HG03460 (cell line): ENCODE results near the gene RNF182.
"Not testable (repeated sequence)": the region's sequence is repeated elsewhere in the genome, so short reads cannot be mapped to it uniquely, and the experiment has no call there.

Experiments used
- ATAC-seq: cut with Tn5 transposase; IDR thresholded peaks from one replicate; pipeline ENCODE4 v1.9.1; 2021; ENCODE audit not compliant: unreplicated experiment

The RNF182 gene

GRCh38 chr6:13924949-13925881, at the start of gene RNF182:
RNF182 (plus strand) TSS chr6:13924952; CDS start chr6:13977120, 52,168 bp downstream.
- ATAC-seq, result no peak

DNA sequence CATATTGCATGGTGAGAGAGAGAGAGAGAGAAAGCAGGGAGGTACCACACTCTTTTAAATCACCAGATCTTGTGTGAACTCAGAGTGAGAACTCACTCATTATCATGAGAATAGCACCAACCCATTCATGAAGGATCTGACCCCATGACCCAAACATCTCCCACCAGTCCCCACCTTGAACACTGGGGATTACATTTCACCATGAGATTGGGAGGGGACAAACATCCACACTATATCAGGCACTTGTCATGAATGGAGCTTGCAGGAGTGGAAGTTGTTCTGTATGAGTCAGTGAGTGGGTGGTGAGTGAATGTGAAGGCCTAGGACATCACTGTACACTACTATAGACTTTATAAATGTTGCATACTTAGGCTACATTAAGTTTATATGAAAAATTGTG, 47.7 kb upstream of the RNF182 start:
- no peak for ATAC-seq

DNA sequence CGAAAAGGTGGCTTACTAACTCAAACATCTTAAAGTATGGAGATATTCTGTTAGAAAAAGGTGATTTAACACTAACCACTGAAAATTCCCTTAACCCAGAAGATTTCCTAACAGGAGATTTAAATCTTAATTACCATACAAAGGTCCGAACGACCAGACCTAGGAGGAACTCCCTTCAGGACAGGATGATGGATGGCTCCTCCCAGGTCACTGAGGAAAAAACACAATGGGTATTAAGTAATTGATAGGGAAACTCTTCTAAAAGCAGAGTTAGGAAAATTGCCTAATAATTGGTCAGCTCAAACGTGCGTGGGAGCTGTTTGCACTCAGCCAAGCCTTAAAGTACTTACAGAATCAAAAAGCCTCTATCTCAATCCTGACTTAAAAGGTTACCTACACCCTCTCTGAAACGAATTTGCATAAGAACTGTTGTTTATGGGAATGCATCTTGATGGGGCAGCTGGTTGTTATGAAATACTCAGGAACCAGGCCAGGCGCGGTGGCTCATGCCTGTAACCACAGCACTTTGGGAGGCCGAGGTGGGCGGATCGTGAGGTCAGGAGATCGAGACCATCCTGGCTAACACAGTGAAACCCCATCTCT, 44.6 kb upstream of the RNF182 start:
- ATAC-seq, result not testable (repeated sequence)

DNA sequence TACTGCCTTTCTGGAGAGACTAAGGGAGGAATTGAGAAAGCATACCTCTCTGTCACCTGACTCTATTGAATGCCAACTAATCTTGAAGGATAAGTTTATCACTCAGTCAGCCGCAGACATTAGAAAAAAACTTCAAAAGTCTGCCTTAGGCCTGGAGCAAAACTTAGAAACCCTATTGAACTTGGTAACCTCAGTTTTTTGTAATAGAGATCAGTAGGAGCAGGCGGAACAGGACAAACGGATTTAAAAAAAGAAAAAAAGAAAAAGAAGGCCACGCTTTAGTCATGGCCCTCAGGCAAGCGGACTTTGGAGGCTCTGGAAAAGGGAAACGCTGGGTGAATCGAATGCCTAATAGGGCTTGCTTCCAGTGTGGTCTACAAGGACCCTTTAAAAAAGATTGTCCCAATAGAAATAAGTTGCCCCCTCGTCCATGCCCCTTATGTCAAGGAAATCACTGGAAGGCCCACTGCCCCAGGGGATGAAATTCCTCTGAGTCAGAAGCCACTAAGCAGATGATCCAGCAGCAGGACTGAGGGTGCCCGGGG, 43.1 kb upstream of the RNF182 start:
- ATAC-seq, result no peak

DNA sequence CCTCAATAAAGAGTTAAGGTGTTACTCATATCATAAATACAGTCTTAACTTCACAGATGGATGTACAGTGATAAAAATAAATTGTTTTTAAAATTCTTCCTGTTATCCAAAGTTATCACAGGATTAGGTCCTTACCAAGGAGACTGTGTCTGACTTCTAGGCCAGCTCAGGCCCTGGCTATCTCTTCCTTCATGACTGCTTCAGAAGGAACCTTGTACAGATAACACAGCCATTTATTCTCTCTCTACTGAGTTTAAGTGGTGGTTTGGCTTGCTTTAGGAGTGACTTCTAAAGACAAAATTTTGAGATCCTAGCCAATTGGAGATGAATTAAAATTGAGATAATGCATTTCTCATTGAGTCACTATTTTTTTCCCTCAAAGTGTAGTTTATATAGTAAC, 40.8 kb upstream of the RNF182 start:
- ATAC-seq, result no peak

GRCh38 chr6:13884397-13884796, 40.4 kb upstream of the RNF182 start:
- ATAC-seq, result no peak

DNA sequence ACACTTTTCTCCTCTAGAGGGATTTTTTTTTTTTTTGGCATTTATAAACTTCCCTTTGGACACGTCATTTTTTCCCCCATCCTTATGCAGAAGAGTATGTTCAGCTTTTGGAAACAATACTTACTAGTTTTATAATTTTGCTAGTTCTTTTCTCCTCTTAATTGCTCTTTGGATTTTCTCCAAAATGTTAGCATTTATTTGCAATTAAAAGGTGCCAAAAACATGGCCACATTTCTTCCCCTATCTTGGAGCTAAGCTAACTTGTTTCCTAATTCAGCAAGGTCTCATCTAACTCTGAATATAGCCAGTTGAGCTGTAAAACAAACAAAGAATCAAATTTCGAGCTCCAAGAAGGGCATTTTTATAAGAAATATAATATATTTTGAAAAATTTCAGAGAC, 39.2 kb upstream of the RNF182 start:
- ATAC-seq, result no peak

DNA sequence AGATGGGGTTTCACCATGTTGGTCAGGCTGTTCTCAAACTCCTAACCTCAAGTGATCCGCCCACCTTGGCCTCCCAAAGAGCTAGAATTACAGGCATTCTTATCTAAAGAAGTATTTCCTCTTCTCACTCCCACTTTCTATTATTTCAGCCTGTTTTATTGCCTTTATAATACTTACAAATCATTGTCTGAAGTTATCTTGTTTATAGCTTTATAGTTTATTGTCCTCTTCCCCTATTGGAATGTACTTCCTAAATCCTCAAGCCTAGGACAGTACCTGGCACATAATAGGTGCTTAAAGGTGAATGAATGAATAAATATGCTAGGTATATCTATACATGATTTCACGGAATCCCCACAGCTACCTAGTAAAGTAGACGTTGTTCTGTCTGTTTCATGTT, 37.8 kb upstream of the RNF182 start:
- no peak for ATAC-seq

- ATAC-seq, result no peak
These were observed 32.6 kb upstream of the RNF182 start for GRCh38 chr6:13892017-13892645.

GRCh38 chr6:13902922-13903321, 21.8 kb upstream of the RNF182 start:
- no peak for ATAC-seq

- ATAC-seq, result no peak
These were observed 21.4 kb upstream of the RNF182 start for GRCh38 chr6:13903364-13903763.

DNA sequence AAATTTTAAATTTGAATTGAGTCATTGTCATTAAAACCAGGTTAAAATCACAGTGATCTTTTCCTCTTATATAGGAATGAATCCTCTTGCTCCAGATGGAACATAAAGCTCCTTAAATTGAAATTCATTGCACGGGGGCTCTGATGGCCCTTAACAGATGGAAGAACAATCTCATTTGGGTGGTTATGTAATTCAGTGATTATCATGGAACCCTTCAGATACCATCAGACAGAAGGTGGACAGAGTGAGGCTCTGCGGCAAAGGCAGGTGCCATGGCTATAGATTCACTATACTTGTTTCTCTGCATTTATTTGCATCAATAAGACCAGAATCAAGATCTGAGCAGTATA, 17.8 kb upstream of the RNF182 start:
- ATAC-seq, result no peak

- no peak for ATAC-seq
These were observed 17.0 kb upstream of the RNF182 start for GRCh38 chr6:13907614-13908215.

- no peak for ATAC-seq
These were observed 15.8 kb upstream of the RNF182 start for GRCh38 chr6:13908955-13909381.

DNA sequence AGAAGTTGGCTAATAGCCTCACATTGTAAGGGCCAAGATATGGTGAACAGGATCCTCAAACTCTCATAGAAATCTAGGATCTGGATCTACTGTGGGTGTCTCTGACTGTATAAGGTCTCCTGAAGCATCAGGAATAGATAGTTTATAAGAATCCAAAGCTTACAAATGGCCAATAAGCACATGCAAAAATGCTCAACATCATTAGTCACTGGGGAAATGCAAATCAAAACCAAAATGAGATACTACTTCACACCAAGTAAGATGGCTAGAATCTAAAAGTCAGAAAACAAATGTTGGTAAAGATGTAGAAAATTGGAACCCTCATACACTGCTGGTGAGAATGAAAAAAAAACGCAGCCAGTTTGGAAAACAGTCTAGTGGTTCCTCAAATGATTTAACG, 14.3 kb upstream of the RNF182 start:
- ATAC-seq, result no peak

- ATAC-seq, result no peak
These were observed 13.4 kb upstream of the RNF182 start for GRCh38 chr6:13911337-13911736.

DNA sequence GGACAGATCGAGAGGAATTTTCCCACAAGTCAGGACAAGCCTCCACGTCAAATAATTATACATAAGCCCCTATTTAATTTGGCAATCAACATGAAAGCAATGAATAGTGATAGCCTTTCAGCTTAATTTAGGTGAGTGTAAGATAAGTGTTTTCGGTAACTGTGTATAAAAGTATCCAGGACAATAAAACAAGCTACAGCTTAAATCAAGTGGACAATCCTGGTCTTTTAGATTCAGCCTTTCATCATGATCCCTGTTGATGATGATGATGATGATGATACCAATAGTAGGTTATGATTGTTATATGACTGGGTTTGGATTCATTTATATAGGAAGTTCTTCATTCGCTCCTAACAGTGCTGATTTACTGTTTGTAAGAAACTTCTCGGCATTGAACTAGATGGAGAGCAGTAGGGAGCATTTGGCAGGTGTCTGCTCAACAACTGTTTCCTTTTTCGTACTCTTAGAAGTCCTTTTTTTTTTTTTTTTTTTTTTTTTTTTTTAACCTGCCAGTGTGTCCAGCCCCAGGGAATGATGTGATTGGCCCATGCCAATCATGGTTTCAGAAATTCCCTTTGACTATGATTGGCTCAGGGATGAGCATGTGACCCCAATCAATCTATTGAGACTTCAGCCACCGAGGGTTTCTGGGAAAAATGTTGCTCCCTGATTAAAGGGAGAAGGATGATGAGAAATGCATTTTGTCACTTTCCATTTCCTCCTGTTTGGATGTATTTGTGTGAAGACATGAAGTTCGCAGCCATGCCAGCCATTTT, 11.3 kb upstream of the RNF182 start:
- ATAC-seq, result no peak

- no peak for ATAC-seq
These were observed 10.4 kb upstream of the RNF182 start for GRCh38 chr6:13914351-13914750.

DNA sequence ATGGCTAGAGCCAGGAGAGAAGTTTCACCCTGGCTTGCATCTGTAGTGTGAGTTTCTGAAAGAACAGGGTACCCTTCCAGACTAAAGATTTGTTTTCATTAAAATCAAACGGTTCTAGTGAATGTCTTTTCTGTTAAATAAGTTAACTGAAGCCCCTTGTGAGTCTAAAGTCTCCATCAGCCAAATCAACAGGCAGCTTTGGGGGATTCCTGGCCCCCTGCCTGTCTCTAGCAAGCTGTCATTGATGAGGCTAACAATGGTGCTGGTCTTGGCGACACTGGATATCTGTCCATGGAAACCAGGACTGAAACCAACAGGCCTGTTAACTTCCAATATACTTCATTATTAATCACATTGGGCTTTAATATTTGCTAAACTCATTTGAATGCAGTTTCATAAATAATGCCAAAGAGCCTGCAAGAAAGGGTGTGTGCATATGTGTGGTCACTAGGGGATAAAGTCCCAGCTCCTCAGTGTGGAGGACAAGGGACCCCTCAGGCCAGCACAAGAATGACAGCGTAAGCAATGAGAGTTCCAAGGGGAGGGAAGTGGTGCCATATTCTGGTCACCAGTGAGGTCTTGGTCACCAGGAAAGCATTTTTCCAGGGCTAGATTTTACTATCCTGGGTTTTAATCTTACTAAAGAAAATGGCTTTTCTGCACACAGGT, 9.1 kb upstream of the RNF182 start:
- no peak for ATAC-seq
